ENCODE results near the gene ALDH9A1.

GRCh38 chr1:165647517-165647916, 50.8 kb downstream of the ALDH9A1 start:
- TF ChIP-seq CTCF (IDR thresholded peaks at IDR 0.05) (no peak), POLR2A (IDR thresholded peaks at IDR 0.05) (no peak), POLR2AphosphoS5 (IDR thresholded peaks at IDR 0.05) (no peak), EP300 (IDR thresholded peaks at IDR 0.05) (no peak)
